GM21526 (cell line): ENCODE measurements around the gene LYRM2.

ENCODE experiments used
- ATAC-seq: cut with Tn5 transposase; IDR thresholded peaks from one replicate; pipeline ENCODE4 v1.9.1; 2021; ENCODE audit warnings: moderate library complexity; ENCODE audit not compliant: unreplicated experiment, low FRiP score

Gene LYRM2

GRCh38 chr6:89562093-89562973, 76.2 kb downstream of the LYRM2 start:
- ATAC-seq: no peak

- no peak for ATAC-seq
Measured at GRCh38 chr6:89559487-89559886, 79.1 kb downstream of the LYRM2 start.

GRCh38 chr6:89555806-89556205, 82.7 kb downstream of the LYRM2 start:
- no peak for ATAC-seq

GRCh38 chr6:89555031-89555430, 83.5 kb downstream of the LYRM2 start:
- ATAC-seq: no peak

GRCh38 chr6:89554106-89554505, 84.4 kb downstream of the LYRM2 start:
- ATAC-seq: no peak

GRCh38 chr6:89553431-89553830, 85.1 kb downstream of the LYRM2 start:
- no peak for ATAC-seq

- ATAC-seq: no peak
Measured at GRCh38 chr6:89547281-89547680, 91.3 kb downstream of the LYRM2 start.

- no peak for ATAC-seq
Measured at GRCh38 chr6:89542866-89543265, 95.7 kb downstream of the LYRM2 start.

GRCh38 chr6:89542081-89542857, 96.3 kb downstream of the LYRM2 start:
- ATAC-seq: no peak

- ATAC-seq: no peak
Measured at GRCh38 chr6:89539779-89540178, 98.8 kb downstream of the LYRM2 start.

- ATAC-seq: no peak
Measured at GRCh38 chr6:89536231-89536630, 102.3 kb downstream of the LYRM2 start.

- ATAC-seq: no peak
Measured at GRCh38 chr6:89530982-89531381, 107.6 kb downstream of the LYRM2 start.

- no peak for ATAC-seq
Measured at GRCh38 chr6:89528866-89529265, 109.7 kb downstream of the LYRM2 start.

GRCh38 chr6:89527634-89528033, 110.9 kb downstream of the LYRM2 start:
- ATAC-seq: no peak

GRCh38 chr6:89526563-89526869, 112.0 kb downstream of the LYRM2 start:
- ATAC-seq: no peak

- no peak for ATAC-seq
Measured at GRCh38 chr6:89525786-89526562, 112.6 kb downstream of the LYRM2 start.

- ATAC-seq: no peak
Measured at GRCh38 chr6:89522778-89523177, 115.8 kb downstream of the LYRM2 start.

- ATAC-seq: no peak
Measured at GRCh38 chr6:89520736-89521135, 117.8 kb downstream of the LYRM2 start.

- ATAC-seq: no peak
Measured at GRCh38 chr6:89518352-89519055, 120.0 kb downstream of the LYRM2 start.
